Lower leg skin (tissue), 3 donors: ENCODE results near the gene CRYBG2.

Source experiments
- POLR2A ChIP-seq, 2 donors: fragments of 450-650 bp; IDR thresholded peaks; one replicate each; pipeline ENCODE4 v1.6.1; 2016 to 2017; ENCODE audit warnings: antibody characterized with exemption in 2 of 2, mild to moderate bottlenecking in 1 of 2, moderate library complexity in 1 of 2
- TF ChIP-seq, protein P1 (sequence below), 3 donors: fragments of 450-650 bp; IDR thresholded peaks; one replicate each; pipeline ENCODE4 v1.5.1; 2016; ENCODE audit warnings: antibody characterized with exemption in 3 of 3, mild to moderate bottlenecking in 3 of 3, moderate library complexity in 2 of 3

DNA sequence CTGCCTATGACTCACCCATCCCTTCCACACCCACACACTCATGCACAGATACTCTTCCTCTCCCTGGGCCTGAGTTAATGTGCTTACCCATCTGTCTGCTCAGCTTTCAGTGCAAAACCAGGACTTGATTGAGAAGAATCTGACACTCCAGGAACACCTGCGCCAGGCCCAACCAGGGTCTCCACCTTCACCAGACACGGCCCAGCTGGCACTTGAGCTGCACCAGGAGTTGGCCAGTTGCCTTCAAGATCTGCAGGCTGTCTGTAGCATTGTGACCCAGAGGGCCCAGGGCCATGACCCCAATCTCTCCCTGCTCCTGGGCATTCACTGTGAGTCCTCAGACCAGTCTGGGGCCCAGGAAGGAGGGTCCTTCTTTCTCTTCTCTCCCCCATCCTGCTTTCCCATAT, 77.5 kb downstream of the CRYBG2 start:
- TF ChIP-seq, protein P1, sequence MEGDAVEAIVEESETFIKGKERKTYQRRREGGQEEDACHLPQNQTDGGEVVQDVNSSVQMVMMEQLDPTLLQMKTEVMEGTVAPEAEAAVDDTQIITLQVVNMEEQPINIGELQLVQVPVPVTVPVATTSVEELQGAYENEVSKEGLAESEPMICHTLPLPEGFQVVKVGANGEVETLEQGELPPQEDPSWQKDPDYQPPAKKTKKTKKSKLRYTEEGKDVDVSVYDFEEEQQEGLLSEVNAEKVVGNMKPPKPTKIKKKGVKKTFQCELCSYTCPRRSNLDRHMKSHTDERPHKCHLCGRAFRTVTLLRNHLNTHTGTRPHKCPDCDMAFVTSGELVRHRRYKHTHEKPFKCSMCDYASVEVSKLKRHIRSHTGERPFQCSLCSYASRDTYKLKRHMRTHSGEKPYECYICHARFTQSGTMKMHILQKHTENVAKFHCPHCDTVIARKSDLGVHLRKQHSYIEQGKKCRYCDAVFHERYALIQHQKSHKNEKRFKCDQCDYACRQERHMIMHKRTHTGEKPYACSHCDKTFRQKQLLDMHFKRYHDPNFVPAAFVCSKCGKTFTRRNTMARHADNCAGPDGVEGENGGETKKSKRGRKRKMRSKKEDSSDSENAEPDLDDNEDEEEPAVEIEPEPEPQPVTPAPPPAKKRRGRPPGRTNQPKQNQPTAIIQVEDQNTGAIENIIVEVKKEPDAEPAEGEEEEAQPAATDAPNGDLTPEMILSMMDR (IDR thresholded peaks at IDR 0.05): no peak
- TF ChIP-seq POLR2A (IDR thresholded peaks at IDR 0.05): no peak
